A549 (cell line): ENCODE data around the gene CEL.

Source experiments
- CBX8 ChIP-seq: fragments of 200-600 bp; sonication (generic); IDR thresholded peaks from 2 replicates; pipeline ENCODE4 v1.6.1; 2016
- POLR2A ChIP-seq: IDR thresholded peaks from 2 replicates; pipeline ENCODE4 v1.6.1; 2012; ENCODE audit warnings: mild to moderate bottlenecking, low read length
- POLR2AphosphoS2 ChIP-seq: conservative IDR thresholded peaks from 2 replicates; pipeline ENCODE4 v1.6.1; 2012; ENCODE audit warnings: low read length, improper control_type of control experiment, inconsistent platforms
- RCOR1 ChIP-seq: fragments of 150-350 bp; IDR thresholded peaks from 2 replicates; pipeline ENCODE4 v1.6.1; 2014; ENCODE audit warnings: antibody characterized with exemption, low read length, low read depth
- RFX5 ChIP-seq: fragments of 450-650 bp; IDR thresholded peaks from 2 replicates; pipeline ENCODE4 v1.7.1; 2014; ENCODE audit warnings: antibody characterized with exemption, mild to moderate bottlenecking, moderate library complexity
- SMC3 ChIP-seq: fragments of >200 bp; sonication (Bioruptor Twin); formaldehyde crosslinking; IDR thresholded peaks from 3 replicates; pipeline ENCODE4 v1.6.1; 2018; ENCODE audit warnings: inconsistent platforms
- TP53 ChIP-seq: fragments of 250-450 bp; sonication (Bioruptor Pico); IDR thresholded peaks from 2 replicates; pipeline ENCODE4 v1.5.0; 2021; ENCODE audit warnings: mild to moderate bottlenecking, moderate library complexity
- TF ChIP-seq, protein P1 (sequence below): fragments of >200 bp; sonication (Bioruptor Twin); formaldehyde crosslinking; IDR thresholded peaks from 3 replicates; pipeline ENCODE4 v1.5.1; 2016
- TF ChIP-seq, protein P2 (sequence below): fragments of 450-650 bp; IDR thresholded peaks from 2 replicates; pipeline ENCODE4 v1.6.1; 2014; ENCODE audit warnings: antibody characterized with exemption

DNA sequence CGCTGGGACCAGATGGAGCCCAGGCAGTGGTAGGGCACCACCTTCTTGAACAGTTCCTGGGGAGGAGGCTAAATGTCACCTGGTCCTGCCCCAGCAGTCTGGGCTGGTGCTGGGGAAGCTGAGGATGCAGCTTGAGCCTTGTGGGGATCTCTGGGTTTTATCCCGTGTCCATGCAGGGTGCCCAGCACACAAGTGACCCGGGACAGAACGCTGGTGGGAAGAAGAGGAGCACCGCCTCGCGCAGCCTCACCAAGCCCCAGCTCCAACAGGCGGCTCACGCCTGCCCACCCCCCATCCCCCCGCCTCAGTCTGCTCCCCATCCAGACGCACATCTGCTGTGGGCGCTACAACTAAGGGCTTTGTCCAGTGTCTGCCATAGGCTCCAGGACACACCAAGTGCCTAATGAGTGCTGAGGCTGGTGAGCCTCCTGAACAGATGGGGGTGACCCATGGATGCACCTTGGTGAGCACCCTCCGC is 45.5 kb downstream of the CEL start:
- TF ChIP-seq, protein P1, sequence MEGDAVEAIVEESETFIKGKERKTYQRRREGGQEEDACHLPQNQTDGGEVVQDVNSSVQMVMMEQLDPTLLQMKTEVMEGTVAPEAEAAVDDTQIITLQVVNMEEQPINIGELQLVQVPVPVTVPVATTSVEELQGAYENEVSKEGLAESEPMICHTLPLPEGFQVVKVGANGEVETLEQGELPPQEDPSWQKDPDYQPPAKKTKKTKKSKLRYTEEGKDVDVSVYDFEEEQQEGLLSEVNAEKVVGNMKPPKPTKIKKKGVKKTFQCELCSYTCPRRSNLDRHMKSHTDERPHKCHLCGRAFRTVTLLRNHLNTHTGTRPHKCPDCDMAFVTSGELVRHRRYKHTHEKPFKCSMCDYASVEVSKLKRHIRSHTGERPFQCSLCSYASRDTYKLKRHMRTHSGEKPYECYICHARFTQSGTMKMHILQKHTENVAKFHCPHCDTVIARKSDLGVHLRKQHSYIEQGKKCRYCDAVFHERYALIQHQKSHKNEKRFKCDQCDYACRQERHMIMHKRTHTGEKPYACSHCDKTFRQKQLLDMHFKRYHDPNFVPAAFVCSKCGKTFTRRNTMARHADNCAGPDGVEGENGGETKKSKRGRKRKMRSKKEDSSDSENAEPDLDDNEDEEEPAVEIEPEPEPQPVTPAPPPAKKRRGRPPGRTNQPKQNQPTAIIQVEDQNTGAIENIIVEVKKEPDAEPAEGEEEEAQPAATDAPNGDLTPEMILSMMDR: no peak
- TF ChIP-seq POLR2A (no peak), RCOR1 (no peak), RFX5 (no peak), POLR2AphosphoS2 (no peak), TP53 (no peak), SMC3 (no peak), CBX8 (no peak)
- TF ChIP-seq, protein P2, sequence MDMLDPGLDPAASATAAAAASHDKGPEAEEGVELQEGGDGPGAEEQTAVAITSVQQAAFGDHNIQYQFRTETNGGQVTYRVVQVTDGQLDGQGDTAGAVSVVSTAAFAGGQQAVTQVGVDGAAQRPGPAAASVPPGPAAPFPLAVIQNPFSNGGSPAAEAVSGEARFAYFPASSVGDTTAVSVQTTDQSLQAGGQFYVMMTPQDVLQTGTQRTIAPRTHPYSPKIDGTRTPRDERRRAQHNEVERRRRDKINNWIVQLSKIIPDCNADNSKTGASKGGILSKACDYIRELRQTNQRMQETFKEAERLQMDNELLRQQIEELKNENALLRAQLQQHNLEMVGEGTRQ: no peak
